Activated T-cell treated with anti-CD3 and anti-CD28 coated beads, Interleukin-2, amount 50 U/mL, for 1 hour (primary cell): ENCODE results near the gene DHRS1.

ENCODE experiments used
- DNase-seq: peaks from one replicate; pipeline ENCODE4 v3.0.0-alpha.2; 2020

The DHRS1 gene

DNA sequence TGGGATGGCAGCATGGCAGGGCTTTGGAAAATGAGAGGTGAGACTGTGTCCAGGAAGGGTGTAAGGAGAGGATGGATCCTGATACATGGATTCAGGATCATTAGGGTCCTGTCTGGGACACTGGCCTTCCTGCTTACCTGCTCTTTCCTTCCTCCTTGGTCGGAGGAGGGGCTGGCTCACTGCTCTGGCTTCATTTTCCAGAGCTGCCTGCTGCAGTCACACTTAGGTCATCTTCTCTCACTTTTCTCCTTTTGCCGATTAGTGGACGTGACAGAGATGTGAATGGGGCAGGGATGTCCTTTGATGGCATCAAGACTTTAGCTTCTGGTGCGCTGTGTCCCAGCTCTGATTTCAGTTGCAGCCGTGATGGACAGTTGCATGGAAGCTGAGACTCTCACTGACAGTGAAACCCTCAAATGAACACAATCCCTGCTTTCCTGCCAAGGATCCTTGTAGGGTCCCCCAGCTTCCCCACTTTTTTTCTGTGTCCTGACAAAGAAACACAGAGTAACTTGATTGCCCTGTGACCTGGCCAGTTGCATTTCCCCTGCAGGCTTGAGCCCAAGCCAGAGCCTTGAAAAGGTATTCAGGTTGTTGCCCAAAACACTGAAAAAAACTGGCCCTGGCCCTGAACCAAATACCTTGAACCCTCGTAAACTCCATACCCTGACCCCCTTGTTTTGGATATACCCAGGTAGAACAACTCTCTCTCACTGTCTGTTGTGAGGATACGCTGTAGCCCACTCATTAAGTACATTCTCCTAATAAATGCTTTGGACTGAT, 9.0 kb upstream of the DHRS1 start:
- no peak for DNase-seq

DNA sequence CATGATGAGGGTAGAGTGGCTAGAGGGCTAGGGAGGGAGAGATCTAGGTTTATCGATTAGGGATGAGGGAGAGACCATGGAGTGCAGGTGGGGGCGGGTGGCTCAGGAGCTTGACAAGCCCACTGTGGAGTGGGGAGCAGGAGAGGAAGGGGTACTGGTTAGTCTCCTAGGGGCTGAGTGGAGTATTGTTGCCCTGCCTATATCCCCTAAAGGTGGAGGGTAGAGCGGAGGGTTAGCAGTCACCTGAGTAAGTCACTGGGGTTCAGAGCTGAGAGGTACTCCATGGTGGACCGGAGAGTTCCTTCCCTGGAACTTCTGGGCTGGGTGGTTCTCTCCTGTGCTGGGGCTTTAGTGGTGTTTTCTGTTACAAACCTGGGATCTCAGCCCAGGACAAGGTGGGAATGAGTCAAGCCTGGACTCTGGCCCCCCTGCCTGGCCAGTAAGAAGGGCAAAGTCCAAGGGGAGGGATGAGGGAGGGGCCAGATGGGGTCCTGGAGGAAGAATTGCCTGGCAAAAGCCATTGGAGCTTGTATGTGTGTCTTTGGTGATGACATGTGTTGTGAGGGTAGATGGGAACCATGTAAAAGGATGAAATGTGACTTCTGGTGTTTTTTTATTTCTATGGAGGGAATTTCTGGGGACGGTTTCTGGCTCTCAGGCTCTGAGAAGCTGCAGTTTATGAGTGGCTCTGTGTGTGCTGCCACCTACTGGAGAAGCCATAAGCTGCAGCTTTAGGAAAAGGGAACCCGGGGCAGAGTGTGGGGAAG, 8.2 kb upstream of the DHRS1 start, which contains the start of gene CIDEB:
TSS of gene CIDEB (minus strand) at position 403 of the 767 bp plus-strand sequence. CDS start at position 284, 119 bp downstream.
- peak; percentile 61 for DNase-seq

DNA sequence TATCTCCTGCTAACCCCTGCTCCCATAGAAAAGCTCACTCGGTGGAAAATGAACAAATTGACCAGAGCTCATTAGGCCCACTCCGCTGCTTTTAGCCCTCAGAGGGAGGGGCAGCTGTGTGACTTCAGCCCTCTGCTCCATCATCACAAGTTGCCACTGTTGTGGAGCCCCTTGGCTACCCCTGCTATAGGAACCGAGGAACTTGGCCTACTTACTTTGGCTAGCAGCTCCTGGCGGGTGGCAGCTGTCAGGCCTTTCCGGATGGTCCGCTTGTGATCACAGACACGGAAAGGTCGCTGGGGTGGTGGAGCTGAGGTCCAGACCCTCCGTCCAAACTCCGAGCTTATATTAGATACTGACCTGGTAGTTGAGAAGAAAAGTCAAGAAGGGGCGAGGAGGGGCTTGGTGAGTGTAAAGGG, 7.6 kb upstream of the DHRS1 start:
- no peak for DNase-seq

DNA sequence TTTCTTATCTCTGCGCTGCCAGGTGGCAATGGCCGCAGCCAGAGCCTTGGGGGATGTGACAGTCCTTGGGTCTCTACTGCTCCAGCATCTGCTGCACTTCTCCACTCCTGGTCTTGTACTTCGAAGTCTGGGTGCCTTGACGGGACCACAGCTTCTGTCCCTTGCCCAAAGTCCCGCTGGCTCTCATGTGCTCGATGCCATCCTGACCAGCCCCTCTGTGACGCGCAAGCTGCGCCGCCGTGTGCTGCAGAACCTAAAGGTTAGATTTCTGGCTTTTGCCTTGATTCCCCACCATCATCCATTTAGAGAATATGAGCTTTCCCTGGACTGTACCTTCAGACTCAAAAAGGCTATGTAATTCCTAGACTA, 4.4 kb upstream of the DHRS1 start:
- no peak for DNase-seq

DNA sequence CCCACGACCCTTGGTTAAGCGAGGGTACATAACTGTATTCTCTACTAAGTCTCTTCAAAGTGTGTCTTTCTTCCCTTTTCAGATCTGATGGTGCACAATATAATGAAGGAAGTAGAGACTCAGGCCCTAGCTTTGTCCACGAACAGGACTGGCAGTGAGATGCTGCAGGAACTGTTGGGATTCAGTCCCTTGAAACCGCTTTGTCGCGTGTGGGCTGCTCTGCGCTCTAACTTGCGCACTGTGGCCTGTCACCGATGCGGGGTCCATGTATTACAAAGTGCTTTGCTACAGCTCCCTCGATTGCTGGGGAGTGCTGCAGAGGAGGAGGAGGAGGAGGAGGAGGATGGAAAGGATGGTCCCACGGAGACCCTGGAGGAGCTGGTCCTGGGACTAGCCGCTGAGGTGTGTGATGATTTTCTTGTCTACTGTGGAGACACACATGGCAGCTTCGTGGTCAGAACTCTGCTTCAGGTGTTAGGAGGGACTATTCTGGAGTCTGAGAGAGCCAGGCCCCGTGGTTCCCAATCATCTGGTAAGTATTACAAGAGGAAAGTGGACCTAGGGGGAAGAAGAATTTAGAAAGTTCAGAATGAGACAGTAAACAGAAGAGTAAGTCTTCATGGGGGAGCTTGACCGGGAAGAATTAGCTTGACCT, 873 bp upstream of the DHRS1 start:
- DNase-seq, result no peak

DNA sequence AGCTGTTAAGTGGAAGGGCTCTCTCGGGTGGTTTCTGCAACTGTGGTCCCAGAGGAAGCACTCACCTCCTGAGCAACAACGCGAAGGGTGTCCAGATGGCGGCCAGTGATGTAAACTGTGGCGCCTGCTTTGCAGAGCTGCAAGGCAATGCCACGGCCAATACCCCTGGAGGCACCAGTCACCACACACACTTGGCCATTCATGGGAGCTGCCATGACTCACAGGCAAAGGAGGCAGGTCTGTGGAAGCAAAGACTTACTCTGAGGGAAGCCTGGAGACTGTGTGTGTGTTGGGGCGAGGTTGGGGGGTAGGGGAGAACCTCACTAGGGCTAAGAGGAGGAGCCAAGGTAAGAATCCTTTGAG, 707 bp downstream of the DHRS1 start:
- DNase-seq, result no peak

DNA sequence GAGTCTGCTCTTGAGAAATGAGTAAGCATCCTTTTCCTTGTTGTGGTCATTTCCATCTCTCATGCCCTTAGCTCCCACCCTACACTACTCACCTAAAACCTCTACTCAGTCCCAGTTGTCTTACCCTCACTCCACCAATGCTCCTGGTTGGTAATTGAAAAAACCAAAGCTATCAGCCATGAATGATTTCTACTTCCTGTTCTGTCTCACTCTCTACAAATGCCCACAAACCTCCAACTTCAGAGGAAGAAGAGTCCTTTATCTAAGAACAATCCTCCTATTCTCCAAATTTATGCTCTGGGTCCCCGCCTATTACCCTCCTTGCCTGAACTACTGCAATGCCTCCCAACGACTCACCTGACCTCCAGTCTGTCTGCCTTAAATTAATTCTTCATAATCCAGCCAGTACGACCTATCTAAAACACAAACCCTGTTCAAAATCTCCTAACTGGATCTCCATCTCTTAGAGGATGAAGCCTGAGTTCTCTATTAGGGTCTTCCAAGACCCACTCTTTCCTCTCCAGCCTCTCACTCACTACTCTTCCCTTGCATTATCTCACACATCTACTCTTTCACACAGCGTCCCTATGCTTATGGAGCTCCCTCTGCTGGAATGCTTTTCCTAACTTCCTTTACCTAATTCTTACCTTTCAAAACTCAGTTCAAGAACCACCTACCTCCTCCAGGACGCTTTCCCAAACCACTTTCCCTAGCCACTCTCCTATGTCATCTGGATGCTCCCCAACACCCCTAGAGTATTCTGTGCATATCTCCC, 2.2 kb downstream of the DHRS1 start:
- no peak for DNase-seq

DNA sequence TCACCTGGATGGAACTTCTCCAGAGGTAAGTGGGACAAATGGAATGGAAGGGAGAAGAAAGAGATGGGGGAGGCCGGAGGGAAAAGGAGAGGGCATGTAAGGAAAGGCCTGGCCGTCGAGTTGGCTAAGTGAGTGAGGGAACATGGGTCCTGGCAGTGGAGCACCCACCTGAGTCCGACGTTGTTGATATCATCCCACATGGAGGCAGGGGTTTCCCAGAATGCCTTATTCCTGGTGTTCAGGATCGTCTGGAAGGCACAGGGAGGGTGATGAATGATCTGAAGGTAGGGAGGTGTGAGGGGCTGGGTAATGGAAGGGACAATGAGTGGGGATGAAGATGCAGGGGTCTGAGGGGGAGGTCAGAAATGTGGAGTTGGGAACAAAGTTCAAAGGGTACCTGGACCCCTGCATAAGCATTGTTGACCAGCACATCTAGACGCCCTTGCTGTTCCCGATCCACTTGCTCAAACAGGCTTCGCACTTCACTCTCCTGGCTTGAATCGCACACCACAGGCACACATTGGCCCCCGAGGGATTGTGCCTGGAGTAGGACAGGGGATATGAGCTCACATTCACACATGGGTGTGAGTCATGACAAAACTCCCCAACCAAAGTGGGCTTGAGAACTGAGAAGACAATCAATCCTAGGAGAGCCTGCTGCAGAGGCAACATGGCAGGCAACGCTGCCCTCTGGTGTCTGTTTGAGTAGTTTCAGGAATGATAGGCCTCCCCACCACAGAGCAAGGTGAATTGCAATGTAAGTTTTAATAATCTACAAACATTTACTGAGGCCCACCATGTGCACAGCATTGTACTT, 3.0 kb downstream of the DHRS1 start:
- peak; percentile 68 for DNase-seq

DNA sequence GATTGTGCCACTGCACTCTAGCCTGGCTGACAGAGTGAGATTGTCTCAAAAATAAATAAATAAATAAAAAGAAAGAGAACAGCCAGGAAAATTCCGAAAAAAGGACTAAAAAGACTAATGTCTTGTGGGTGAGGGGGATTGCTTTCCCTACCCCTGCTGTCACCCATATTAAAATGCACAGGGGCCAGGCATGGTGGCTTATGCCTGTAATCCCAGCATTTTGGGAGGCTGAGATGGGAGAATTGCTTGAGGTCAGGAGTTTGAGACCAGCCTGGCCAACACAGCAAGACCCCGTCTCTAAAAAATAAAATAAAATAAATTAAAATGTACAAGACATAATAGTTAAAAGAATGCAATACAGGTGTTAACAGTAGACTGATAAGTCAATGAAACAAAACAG, 6.1 kb downstream of the DHRS1 start:
- DNase-seq, result no peak

DNA sequence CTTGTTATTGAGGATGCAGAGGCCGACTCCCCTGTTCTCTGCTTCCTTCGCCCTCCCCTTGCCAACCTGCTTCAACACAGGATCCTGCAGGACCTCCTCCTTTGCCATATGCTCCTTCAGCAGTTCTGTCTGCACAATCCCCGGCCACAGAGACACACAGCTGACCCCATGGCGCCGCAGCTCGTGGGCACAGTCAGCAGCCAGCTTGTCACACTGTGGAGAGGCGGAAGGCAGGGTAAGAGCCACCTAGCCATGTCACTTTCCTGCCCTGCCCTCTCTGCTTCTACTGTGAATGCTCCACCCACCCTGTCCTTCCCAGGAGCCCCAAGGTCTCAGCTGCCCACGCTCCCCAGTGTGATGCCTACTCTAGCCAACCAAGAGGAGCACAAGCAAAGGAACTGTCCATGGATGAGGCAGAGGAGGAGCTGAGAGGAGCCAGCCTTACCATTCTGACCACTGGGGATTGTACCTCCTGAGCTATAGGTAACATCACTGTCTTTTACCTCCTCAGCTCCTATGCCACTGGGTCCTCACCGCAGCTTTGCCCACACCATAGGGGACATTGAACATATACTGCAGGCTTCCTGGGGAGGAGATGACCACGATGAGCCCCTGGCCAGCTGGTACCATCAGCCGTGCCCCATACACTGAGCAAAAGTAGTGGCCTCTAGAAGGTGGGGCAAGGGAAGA, 7.3 kb downstream of the DHRS1 start:
- no peak for DNase-seq

DNA sequence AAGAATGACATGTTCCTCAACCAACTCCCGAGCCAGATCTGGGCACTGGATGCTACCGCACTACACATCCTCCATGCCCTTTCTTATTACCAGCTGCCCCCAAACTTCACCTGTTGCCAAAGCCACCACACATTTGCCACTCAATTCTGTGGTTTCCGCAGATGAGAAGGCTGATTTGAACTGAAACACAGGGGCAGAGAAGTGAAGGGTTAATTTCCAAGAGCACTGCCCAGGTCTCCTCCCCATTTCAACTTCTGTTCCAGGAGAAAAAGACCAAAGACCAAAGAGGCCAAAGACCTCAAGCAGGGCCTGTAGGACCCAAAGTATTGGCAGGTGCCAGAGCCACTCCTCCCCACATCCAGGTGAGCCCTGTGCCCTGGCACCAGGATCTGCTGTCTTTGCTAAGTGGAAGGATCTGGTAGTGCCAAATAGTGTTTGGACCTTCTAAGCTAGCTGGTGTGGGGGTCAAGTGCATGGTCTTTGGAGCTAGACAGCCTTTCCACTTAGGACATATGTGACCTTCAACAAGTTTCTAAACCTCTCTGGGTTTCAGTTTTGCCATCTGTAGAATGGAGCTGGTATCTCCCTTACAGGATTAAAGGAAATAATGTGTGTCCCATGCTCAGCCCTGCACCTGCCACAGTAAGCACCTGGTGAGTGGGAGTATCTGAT, 8.0 kb downstream of the DHRS1 start:
- DNase-seq, result no peak

DNA sequence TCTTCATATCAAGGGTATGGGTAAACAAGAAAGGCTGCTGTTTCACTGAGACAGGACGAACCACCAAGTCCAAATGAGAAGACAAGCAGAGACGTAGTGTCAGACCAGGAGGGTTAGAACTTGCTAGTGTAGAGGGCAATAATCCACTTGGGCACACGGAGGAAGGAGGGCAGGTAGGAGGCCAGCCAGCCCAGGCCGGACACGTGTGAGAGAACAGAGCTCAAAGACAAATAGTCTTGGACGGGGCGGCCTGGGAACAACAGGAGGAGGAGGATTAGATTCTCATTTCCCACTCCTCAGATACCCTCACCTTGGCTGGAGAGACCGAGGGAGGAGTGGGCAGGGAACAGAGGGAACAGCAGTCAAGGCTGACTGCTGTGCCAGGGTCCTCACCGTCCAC, 8.8 kb downstream of the DHRS1 start:
- DNase-seq, result no peak

DNA sequence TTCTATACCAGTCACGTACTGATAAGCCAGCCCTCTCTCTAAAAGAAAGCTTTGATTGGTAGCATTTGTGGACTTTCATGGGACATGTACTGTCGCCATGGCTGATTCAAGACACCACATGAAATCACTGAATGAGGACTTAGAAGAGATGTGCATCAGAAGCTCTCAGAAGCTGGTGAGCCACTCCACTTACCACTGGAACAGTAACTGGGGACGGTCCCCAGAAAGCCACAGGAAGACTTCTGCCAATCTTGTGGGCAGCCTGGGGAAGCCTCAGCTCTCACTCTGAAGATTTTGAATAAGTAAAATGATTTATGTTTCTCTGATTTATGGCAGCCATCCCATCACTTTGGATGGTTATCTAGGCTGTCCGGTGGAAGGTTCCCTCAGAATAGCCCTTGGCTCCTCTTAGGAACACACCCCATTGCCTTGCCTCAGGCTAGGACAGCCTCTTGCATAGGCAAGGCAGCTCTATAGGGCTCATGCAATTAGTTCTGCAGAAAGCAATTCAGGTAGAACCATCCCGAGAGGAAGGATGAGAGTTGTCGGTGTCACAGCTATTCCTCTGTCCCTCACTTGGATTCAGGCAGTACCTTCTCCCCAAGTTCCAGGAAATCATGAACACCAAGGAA, 9.8 kb downstream of the DHRS1 start:
- no peak for DNase-seq

DNA sequence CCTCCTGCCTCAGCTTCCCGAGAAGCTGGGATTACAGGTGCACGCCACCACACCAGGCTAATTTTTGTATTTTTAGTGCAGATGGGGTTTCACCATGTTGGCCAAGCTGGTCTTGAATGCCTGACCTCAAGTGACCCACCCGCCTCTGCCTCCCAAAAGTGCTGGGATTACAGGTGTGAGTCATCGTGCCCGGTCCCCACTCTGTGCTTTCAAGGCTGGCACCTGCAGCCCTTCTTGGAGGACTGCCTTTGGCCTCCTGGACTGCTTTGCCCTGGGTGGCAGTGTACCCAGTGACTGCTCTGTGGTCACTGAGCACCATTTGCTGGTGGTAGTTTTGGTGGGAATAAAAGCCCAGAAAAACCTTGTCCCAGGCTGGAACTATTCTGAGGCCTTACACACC, 12.6 kb downstream of the DHRS1 start:
- DNase-seq, result no peak

DNA sequence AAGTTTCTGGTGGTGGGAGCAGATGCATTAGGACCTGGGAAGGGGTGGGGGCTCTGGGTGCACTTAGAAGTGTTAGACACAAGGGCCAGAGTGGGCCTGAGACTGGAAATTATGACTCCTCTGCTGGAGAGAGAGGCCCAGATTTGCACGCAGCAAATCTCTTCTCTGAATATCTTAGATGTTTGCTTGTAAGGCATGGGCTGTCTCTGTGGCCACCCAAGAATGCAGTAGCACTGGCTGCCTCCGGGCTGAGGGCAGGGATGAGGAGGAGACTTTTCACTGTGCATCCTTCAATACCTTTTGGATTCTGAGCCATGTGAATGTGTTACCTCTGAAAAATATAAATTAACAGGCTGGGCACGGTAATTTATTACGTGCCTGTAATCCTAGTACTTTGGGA, 14.2 kb downstream of the DHRS1 start:
- DNase-seq, result no peak

DNA sequence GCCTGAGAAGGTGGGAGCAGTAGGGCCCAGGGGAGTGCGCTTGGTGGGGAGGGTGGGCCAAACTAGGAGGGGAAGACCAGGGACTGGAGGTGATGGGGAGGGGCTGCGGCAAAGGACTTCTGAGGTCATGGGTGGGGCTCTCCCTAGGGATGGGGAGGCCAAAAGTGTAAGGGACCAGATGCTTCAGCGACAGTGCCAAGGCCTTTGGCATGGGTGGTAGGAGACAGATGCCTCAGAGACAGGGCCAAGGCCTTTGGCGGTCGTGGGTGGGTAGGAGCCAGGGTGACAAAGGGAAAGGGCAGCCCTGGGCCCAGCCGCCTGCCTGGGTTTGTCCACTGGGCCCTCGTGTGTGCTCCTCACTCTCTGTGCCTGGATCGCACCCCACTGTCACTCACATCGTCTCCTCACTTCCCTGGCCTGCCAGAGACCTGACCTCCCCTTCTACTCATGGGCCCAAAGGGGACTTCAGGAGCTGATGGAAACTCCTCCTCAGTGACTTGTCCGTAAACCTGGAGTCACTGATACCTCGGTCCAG, 15.0 kb downstream of the DHRS1 start:
- no peak for DNase-seq

DNA sequence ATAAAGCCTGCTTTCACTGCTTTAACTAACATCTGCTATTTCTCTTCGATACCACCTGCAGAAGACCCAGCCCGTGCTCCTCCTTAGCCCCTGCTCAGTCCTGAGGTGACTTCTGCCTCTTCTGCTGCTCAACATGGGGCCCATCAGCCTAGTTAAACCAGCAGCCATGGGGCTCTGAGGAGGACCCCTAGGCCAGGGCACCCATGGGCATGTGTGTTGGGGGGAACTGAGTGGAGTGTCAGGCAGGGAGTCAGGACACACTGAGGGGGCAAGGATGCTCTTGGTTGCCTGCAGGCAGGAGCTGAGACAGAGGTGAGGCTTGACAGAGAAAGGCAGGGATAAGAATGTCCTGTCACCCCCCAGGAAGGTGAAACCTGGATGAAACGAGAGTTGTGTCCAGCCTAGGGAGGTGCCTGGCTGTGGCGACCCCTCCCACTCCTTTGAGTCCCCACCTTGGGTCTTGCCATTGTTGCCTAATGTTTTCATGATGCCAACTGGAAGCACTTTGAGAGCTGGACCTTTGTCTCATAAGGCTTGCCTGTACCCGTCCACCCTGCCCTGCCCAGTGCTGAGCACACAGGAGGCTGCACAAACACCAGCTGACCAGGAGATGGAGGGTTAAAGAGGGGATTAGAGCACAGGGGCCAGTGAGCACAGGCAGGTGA, 15.7 kb downstream of the DHRS1 start:
- DNase-seq, result no peak

DNA sequence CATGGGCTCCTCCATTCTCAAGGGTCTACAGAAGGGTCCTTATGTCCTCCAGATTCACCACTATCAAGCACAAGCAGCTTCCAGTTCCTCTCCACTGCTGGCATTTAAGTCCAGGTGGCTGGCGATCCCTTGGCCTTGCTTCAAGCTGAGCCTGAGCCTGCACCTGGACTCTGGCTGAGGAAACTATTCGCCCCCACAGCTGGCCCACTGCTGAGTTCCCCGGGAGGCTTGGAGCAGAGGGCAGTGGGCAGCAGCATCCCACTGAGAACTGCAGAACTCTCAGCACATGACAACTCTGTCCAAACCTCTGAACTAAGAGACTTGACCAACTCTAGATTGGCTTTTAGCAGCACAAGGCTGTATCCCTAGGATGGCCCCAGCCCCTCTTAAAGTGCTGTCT, 16.8 kb downstream of the DHRS1 start:
- no peak for DNase-seq

DNA sequence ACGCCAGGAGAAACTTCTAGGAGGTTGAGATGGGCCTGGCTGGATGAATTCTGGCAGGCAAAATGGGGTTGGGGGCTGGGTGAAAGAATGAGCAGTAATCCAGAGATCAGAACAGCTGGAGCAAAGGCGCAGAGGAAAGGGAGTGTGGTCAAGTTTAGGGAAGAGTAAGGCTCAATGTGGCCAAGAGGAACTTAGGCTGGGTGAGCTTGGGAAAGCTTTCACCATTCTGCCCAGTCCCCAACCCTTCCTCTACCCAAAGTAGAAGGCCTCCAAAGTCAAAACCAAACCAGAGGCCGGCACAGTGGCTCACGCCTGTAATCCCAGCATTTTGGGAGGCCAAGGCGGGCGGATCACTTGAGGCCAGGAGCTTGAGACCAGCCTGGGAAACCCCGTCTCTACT, 17.9 kb downstream of the DHRS1 start:
- DNase-seq, result no peak
